WTC11 (cell line): ENCODE measurements around the gene NSUN4.

ENCODE experiments used
- ATF2 ChIP-seq: sonication (generic); formaldehyde crosslinking; IDR thresholded peaks from 2 replicates; pipeline ENCODE4 v1.8.1; 2022; ENCODE audit warnings: low read depth, missing genetic modification reagents, borderline replicate concordance
- CTCF ChIP-seq: fragments of 200-600 bp; IDR thresholded peaks from 2 replicates; pipeline ENCODE4 v1.8.0; 2022; ENCODE audit warnings: antibody characterized with exemption
- E2F5 ChIP-seq: sonication (generic); formaldehyde crosslinking; IDR thresholded peaks from 2 replicates; pipeline ENCODE4 v1.8.1; 2022; ENCODE audit warnings: mild to moderate bottlenecking, moderate library complexity, missing genetic modification reagents
- ESRRA ChIP-seq: sonication (generic); formaldehyde crosslinking; IDR thresholded peaks from 2 replicates; pipeline ENCODE4 v1.8.1; 2022; ENCODE audit warnings: mild to moderate bottlenecking, missing genetic modification reagents, borderline replicate concordance
- FOXJ3 ChIP-seq: sonication (generic); formaldehyde crosslinking; IDR thresholded peaks from 2 replicates; pipeline ENCODE4 v1.9.0; 2021; ENCODE audit warnings: missing genetic modification reagents, mild to moderate bottlenecking, borderline replicate concordance
- FOXK1 ChIP-seq: sonication (generic); formaldehyde crosslinking; IDR thresholded peaks from 2 replicates; pipeline ENCODE4 v1.8.0; 2022; ENCODE audit warnings: mild to moderate bottlenecking, moderate library complexity, missing genetic modification reagents
- FOXP1 ChIP-seq: sonication (generic); formaldehyde crosslinking; IDR thresholded peaks from 2 replicates; pipeline ENCODE4 v1.8.0; 2022; ENCODE audit warnings: missing genetic modification reagents, mild to moderate bottlenecking, moderate library complexity, borderline replicate concordance
- IRF1 ChIP-seq: sonication (generic); formaldehyde crosslinking; IDR thresholded peaks from 2 replicates; pipeline ENCODE4 v1.8.0; 2023; ENCODE audit warnings: missing genetic modification reagents
- MAX ChIP-seq: sonication (generic); formaldehyde crosslinking; IDR thresholded peaks from 2 replicates; pipeline ENCODE4 v1.8.0; 2022; ENCODE audit warnings: mild to moderate bottlenecking, missing genetic modification reagents
- NR3C1 ChIP-seq: sonication (generic); formaldehyde crosslinking; conservative IDR thresholded peaks from 2 replicates; pipeline ENCODE4 v1.8.1; 2023; ENCODE audit warnings: low read depth, mild to moderate bottlenecking, missing genetic modification reagents
- USF2 ChIP-seq: sonication (generic); formaldehyde crosslinking; IDR thresholded peaks from 2 replicates; pipeline ENCODE4 v1.8.1; 2023; ENCODE audit warnings: mild to moderate bottlenecking, missing genetic modification reagents, moderate library complexity
- ZNF138 ChIP-seq: sonication (generic); formaldehyde crosslinking; conservative IDR thresholded peaks from 2 replicates; pipeline ENCODE4 v1.8.1; 2022; ENCODE audit warnings: mild to moderate bottlenecking, moderate library complexity, missing genetic modification reagents
- ZNF416 ChIP-seq: fragments of 250-450 bp; sonication (Bioruptor Pico); IDR thresholded peaks from 2 replicates; pipeline ENCODE4 v1.9.0; 2021; ENCODE audit warnings: mild to moderate bottlenecking, inconsistent platforms
- ZNF671 ChIP-seq: fragments of 250-450 bp; sonication (Bioruptor Pico); IDR thresholded peaks from 2 replicates; pipeline ENCODE4 v1.8.0; 2021; ENCODE audit warnings: mild to moderate bottlenecking

- TF ChIP-seq E2F5 (CRISPR knock-in tag) (no peak), ZNF138 (CRISPR knock-in tag) (no peak), CTCF (no peak), FOXK1 (CRISPR knock-in tag) (no peak), FOXP1 (no peak), IRF1 (CRISPR knock-in tag) (no peak), FOXJ3 (CRISPR knock-in tag) (no peak), ZNF416 (CRISPR knock-in tag) (no peak), ESRRA (CRISPR knock-in tag) (no peak), ATF2 (CRISPR knock-in tag) (no peak), USF2 (CRISPR knock-in tag) (no peak), ZNF671 (CRISPR knock-in tag) (no peak), MAX (CRISPR knock-in tag) (no peak), NR3C1 (CRISPR knock-in tag) (no peak)
These were observed 4.7 kb downstream of the NSUN4 start for GRCh38 chr1:46345281-46345680.
